Skeletal muscle tissue (tissue), 4 donors: ENCODE data around the gene KRTAP4-5. TPM values are rescaled to one million over a fixed set of nuclear protein-coding genes. Genes with fewer than 3 reads are reported as not detected.
"Not testable (repeated sequence)": the region's sequence is repeated elsewhere in the genome, so short reads cannot be mapped to it uniquely, and the experiment has no call there.

Experiments
- H3K27ac ChIP-seq: one replicate; pipeline ENCODE4 v1.7.0; 2013; ENCODE audit warnings: mild to moderate bottlenecking, low read depth, low read length, inconsistent platforms
- H3K27me3 ChIP-seq, 3 donors: one replicate each; pipeline ENCODE4 v1.7.0; 2013; ENCODE audit warnings: low read length in 3 of 3; ENCODE audit not compliant: control insufficient read depth in 3 of 3, insufficient read depth in 3 of 3
- H3K36me3 ChIP-seq, 3 donors: one replicate each; pipeline ENCODE4 v1.7.0; 2013; ENCODE audit warnings: low read length in 3 of 3; ENCODE audit not compliant: control insufficient read depth in 3 of 3, insufficient read depth in 3 of 3
- H3K4me1 ChIP-seq, 3 donors: one replicate each; pipeline ENCODE4 v1.7.0; 2013; ENCODE audit warnings: low read length in 3 of 3, mild to moderate bottlenecking in 3 of 3; ENCODE audit not compliant: control insufficient read depth in 3 of 3, insufficient read depth in 3 of 3
- H3K4me3 ChIP-seq, 3 donors: one replicate each; pipeline ENCODE4 v1.7.0; 2013; ENCODE audit warnings: low read length in 3 of 3
- H3K9ac ChIP-seq, 3 donors: one replicate each; pipeline ENCODE4 v1.7.0; 2013; ENCODE audit warnings: low read length in 3 of 3, mild to moderate bottlenecking in 3 of 3, moderate library complexity in 2 of 3, low read depth in 1 of 3
- H3K9me3 ChIP-seq, 3 donors: one replicate each; pipeline ENCODE4 v1.7.0; 2013; ENCODE audit warnings: low read length in 3 of 3; ENCODE audit not compliant: control insufficient read depth in 3 of 3
- total RNA-seq: library from RNA; depleted of rRNA; stranded (reverse); fragments of >200 nt; gene quantifications from one replicate; pipeline ENCODE4 v1.2.3, GENCODE V29; 2014
- donor health status: Osteomylitis.

The KRTAP4-5 gene
- total RNA-seq: not detected

- Histone ChIP-seq H3K4me3 (no peak within 1 kb of the TSS), H3K4me1 (no peaks in the 10 kb centered on the region), H3K9me3 (no peaks in the 10 kb centered on the region), H3K9ac (no peak within 1 kb of the TSS), H3K27ac (no peak within 1 kb of the TSS), H3K27me3 (peaks cover 0 to 3% (median 2%) of the 10 kb centered on the region in 3 donors), H3K36me3 (no peaks in the 10 kb centered on the region)
Measured at GRCh38 chr17:41149652-41149985, at the start of gene KRTAP4-5. Gene KRTAP4-5, minus strand, starts transcription at chr17:41149825. Its CDS starts 58 bp downstream, at chr17:41149767.

- Histone ChIP-seq H3K9ac (no peak overlapping the region), H3K36me3 (no peaks in the 10 kb centered on the region), H3K4me1 (no peaks in the 10 kb centered on the region), H3K9me3 (no peaks in the 10 kb centered on the region), H3K27ac (no peak overlapping the region), H3K4me3 (no peak overlapping the region), H3K27me3 (no peaks in the 10 kb centered on the region)
Measured at GRCh38 chr17:41196068-41196467, 46.4 kb upstream of the KRTAP4-5 start.

- H3K4me3 ChIP-seq: no peak overlapping the region
- no peak overlapping the region for H3K9ac ChIP-seq
- no peaks in the 10 kb centered on the region for H3K36me3 ChIP-seq
- H3K27ac ChIP-seq: no peak overlapping the region
- H3K9me3 ChIP-seq: no peaks in the 10 kb centered on the region
- H3K27me3 ChIP-seq: peaks cover 3 to 11% (median 10%) of the 10 kb centered on the region in 3 donors
- no peaks in the 10 kb centered on the region for H3K4me1 ChIP-seq
Measured at GRCh38 chr17:41190328-41190727, 40.7 kb upstream of the KRTAP4-5 start.

GRCh38 chr17:41189837-41190318 is 40.3 kb upstream of the KRTAP4-5 start, which contains the start of gene KRTAP9-1:
Gene KRTAP9-1, plus strand, starts transcription at chr17:41189887. Its CDS starts 0 bp downstream, at chr17:41189887.
- H3K27me3 ChIP-seq: peaks cover 3 to 11% (median 10%) of the 10 kb centered on the region in 3 donors
- not testable (repeated sequence) for H3K27ac ChIP-seq, H3K9ac ChIP-seq

GRCh38 chr17:41186872-41187271 is 37.2 kb upstream of the KRTAP4-5 start:
- H3K9ac ChIP-seq: no peak overlapping the region
- no peaks in the 10 kb centered on the region for H3K36me3 ChIP-seq
- H3K27ac ChIP-seq: no peak overlapping the region
- H3K4me3 ChIP-seq: no peak overlapping the region
- peaks cover 3 to 16% (median 10%) of the 10 kb centered on the region in 3 donors for H3K27me3 ChIP-seq
- H3K4me1 ChIP-seq: no peaks in the 10 kb centered on the region
- no peaks in the 10 kb centered on the region for H3K9me3 ChIP-seq

More at GRCh38 chr17:41189837-41190318, 40.3 kb upstream of the KRTAP4-5 start, which contains the start of gene KRTAP9-1:
- H3K4me1 ChIP-seq, H3K4me3 ChIP-seq, H3K9me3 ChIP-seq, H3K36me3 ChIP-seq: not testable (repeated sequence)

DNA sequence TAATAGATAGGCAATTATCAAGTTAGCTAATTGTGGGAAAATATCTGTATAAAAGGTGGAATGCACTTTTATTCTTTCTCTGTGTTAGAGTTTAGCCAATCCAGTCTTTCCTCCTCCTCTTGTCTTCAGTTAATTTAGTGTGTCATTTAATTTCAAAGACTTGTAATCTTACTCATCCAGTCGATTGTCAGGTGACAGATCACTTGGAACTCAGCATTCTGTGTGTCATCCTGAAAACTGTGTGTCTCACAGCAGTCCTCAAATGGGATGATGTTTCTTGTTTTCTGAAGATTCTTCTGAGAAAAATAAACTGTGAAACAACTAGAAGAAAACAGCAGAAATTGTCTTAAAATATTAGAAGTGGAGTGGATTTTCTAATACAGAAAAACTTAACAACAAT is 35.4 kb upstream of the KRTAP4-5 start:
- Histone ChIP-seq H3K27ac (no peak overlapping the region), H3K9ac (no peak overlapping the region), H3K9me3 (no peaks in the 10 kb centered on the region), H3K4me1 (no peaks in the 10 kb centered on the region), H3K27me3 (peaks cover 3 to 11% (median 6%) of the 10 kb centered on the region in 3 donors), H3K36me3 (no peaks in the 10 kb centered on the region), H3K4me3 (no peak overlapping the region)

GRCh38 chr17:41184480-41184961 is 34.9 kb upstream of the KRTAP4-5 start, which contains the start of gene KRTAP4-1:
Gene KRTAP4-1, minus strand, starts transcription at chr17:41184911. Its CDS starts 57 bp downstream, at chr17:41184854.
- no peak within 1 kb of the TSS for H3K27ac ChIP-seq
- H3K4me1 ChIP-seq: no peaks in the 10 kb centered on the region
- H3K4me3 ChIP-seq: no peak within 1 kb of the TSS
- no peak within 1 kb of the TSS for H3K9ac ChIP-seq
- H3K9me3 ChIP-seq: no peaks in the 10 kb centered on the region
- H3K27me3 ChIP-seq: peaks cover 3 to 9% (median 5%) of the 10 kb centered on the region in 3 donors
- H3K36me3 ChIP-seq: no peaks in the 10 kb centered on the region

- Histone ChIP-seq H3K36me3 (no peaks in the 10 kb centered on the region), H3K9ac (no peak overlapping the region), H3K9me3 (no peaks in the 10 kb centered on the region), H3K4me1 (no peaks in the 10 kb centered on the region), H3K27ac (no peak overlapping the region), H3K4me3 (no peak overlapping the region), H3K27me3 (peaks cover 5 to 9% (median 7%) of the 10 kb centered on the region in 3 donors)
Measured at GRCh38 chr17:41178843-41179616, 29.4 kb upstream of the KRTAP4-5 start.

DNA sequence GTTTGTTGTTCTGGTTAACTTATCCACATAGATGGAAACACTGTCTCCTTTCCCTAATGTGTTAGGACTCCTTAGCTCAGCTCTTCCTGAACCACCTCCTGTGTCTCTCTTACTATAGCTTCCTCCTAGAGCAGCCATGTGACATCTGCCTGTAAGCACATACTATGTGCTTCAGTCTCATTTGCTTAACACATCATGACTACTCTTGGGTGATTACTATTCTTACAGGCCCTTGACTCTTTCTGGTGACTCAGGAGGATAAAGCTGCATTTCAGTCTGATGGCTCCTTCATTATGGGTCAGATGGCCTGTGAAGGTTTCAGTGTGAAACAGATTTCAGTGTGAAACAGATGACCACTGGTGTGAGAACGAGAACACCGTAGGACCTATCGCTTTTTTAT is 28.7 kb upstream of the KRTAP4-5 start:
- no peak overlapping the region for H3K4me3 ChIP-seq
- no peak overlapping the region for H3K9ac ChIP-seq
- no peaks in the 10 kb centered on the region for H3K4me1 ChIP-seq
- no peaks in the 10 kb centered on the region for H3K36me3 ChIP-seq
- H3K27ac ChIP-seq: no peak overlapping the region
- peaks cover 5 to 9% (median 7%) of the 10 kb centered on the region in 3 donors for H3K27me3 ChIP-seq
- no peaks in the 10 kb centered on the region for H3K9me3 ChIP-seq

- Histone ChIP-seq H3K27me3 (peaks cover 5 to 9% (median 7%) of the 10 kb centered on the region in 3 donors), H3K4me1 (no peaks in the 10 kb centered on the region), H3K9ac (no peak within 1 kb of the TSS), H3K27ac (no peak within 1 kb of the TSS), H3K9me3 (no peaks in the 10 kb centered on the region), H3K36me3 (no peaks in the 10 kb centered on the region), H3K4me3 (no peak within 1 kb of the TSS)
Measured at GRCh38 chr17:41177727-41178271, 28.2 kb upstream of the KRTAP4-5 start, which contains the start of gene KRTAP4-2. Gene KRTAP4-2, minus strand, starts transcription at chr17:41178221. Its CDS starts 57 bp downstream, at chr17:41178164.
